GM12878 (cell line): ENCODE measurements around the gene WWOX.

Source experiments
- EP300 ChIP-seq, 2 experiments: fragments of 150-350 bp in 1 of 2; IDR thresholded peaks; 2 replicates each; pipeline ENCODE4 v1.6.1; 2011 to 2012; ENCODE audit warnings: low read depth in 2 of 2, low read length in 2 of 2, borderline replicate concordance in 1 of 2, improper control_type of control experiment in 1 of 2, inconsistent platforms in 1 of 2; ENCODE audit not compliant: control insufficient read depth in 1 of 2
- MXI1 ChIP-seq: fragments of 150-350 bp; IDR thresholded peaks from 2 replicates; pipeline ENCODE4 v1.6.1; 2011; ENCODE audit warnings: low read depth, mild to moderate bottlenecking, inconsistent platforms, low read length, improper control_type of control experiment
- POLR2A ChIP-seq: IDR thresholded peaks from 2 replicates; pipeline ENCODE4 v1.6.1; 2011; ENCODE audit warnings: low read depth, mild to moderate bottlenecking, low read length
- RELA ChIP-seq: fragments of 450-650 bp; IDR thresholded peaks from 2 replicates; pipeline ENCODE4 v1.8.0; 2014; ENCODE audit warnings: borderline replicate concordance; ENCODE audit not compliant: partially characterized antibody
- RFX5 ChIP-seq: IDR thresholded peaks from 2 replicates; pipeline ENCODE4 v1.6.1; 2011; ENCODE audit warnings: low read depth, low read length, improper control_type of control experiment
- SP1 ChIP-seq: IDR thresholded peaks from one replicate; pipeline ENCODE4 v1.6.1; 2011; ENCODE audit warnings: low read depth, low read length
- SPI1 ChIP-seq: IDR thresholded peaks from 2 replicates; pipeline ENCODE4 v1.6.1; 2011; ENCODE audit warnings: low read depth, mild to moderate bottlenecking, low read length, moderate library complexity, borderline replicate concordance; ENCODE audit not compliant: insufficient read depth
- TAF1 ChIP-seq: IDR thresholded peaks from 2 replicates; pipeline ENCODE4 v1.6.1; 2011; ENCODE audit warnings: mild to moderate bottlenecking, low read depth, low read length, borderline replicate concordance
- ZBTB40 ChIP-seq: fragments of 450-650 bp; IDR thresholded peaks from 2 replicates; pipeline ENCODE4 v1.6.1; 2016; ENCODE audit warnings: mild to moderate bottlenecking, moderate library complexity, borderline replicate concordance
- TF ChIP-seq, protein P1 (sequence below), 3 experiments: IDR thresholded peaks in 2 of 3; conservative IDR thresholded peaks in 1 of 3; 2 replicates each; pipeline ENCODE4 v1.5.1; 2011; ENCODE audit warnings: low read depth in 3 of 3, low read length in 3 of 3, mild to moderate bottlenecking in 3 of 3, control low read depth in 2 of 3, moderate library complexity in 2 of 3, inconsistent platforms in 1 of 3, mixed read lengths in 1 of 3; ENCODE audit not compliant: control insufficient read depth in 2 of 3, insufficient read depth in 1 of 3; ENCODE audit errors: extremely low read depth in 1 of 3
- TF ChIP-seq, protein P2 (sequence below): fragments of 450-650 bp; IDR thresholded peaks from 2 replicates; pipeline ENCODE4 v1.6.1; 2016; ENCODE audit warnings: mild to moderate bottlenecking
- TF ChIP-seq, protein P3 (sequence below): IDR thresholded peaks from 2 replicates; pipeline ENCODE4 v1.6.1; 2012; ENCODE audit warnings: mild to moderate bottlenecking, low read depth, low read length

DNA sequence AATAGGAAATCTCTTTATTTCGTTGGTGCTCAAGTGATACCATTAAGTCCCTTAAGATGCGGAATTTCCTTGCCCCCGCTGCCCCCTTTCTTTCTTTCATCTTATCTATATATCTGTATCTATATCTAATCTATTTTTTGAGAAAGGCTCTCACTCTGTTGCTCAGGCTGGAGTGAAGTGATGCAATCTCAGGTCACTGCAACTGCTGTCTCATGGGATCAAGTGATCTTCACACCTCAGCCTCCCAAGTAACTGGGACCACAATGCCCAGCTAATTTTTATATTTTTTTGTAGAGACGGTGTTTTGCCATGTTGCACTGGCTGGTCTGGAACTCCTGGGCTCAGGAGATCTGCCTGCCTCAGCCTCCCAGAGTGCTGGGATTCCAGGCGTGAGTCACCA, 693.5 kb downstream of the WWOX start:
- TF ChIP-seq SPI1 (no peak), TAF1 (no peak), ZBTB40 (no peak), SP1 (no peak), MXI1 (no peak), RELA (no peak), POLR2A (no peak), RFX5 (no peak), EP300 (IDR thresholded peaks at IDR 0.05; ENCODE audit: borderline replicate concordance in 1 of 2, control insufficient read depth in 1 of 2, low read depth in 2 of 2, low read length in 2 of 2) (no peak)
- TF ChIP-seq, protein P1, sequence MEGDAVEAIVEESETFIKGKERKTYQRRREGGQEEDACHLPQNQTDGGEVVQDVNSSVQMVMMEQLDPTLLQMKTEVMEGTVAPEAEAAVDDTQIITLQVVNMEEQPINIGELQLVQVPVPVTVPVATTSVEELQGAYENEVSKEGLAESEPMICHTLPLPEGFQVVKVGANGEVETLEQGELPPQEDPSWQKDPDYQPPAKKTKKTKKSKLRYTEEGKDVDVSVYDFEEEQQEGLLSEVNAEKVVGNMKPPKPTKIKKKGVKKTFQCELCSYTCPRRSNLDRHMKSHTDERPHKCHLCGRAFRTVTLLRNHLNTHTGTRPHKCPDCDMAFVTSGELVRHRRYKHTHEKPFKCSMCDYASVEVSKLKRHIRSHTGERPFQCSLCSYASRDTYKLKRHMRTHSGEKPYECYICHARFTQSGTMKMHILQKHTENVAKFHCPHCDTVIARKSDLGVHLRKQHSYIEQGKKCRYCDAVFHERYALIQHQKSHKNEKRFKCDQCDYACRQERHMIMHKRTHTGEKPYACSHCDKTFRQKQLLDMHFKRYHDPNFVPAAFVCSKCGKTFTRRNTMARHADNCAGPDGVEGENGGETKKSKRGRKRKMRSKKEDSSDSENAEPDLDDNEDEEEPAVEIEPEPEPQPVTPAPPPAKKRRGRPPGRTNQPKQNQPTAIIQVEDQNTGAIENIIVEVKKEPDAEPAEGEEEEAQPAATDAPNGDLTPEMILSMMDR (IDR thresholded peaks at IDR 0.05 in 2 of 3, conservative IDR thresholded peaks at IDR 0.05 in 1 of 3; ENCODE audit: control insufficient read depth in 2 of 3, extremely low read depth in 1 of 3, insufficient read depth in 1 of 3, low read depth in 3 of 3, low read length in 3 of 3): no peak
- TF ChIP-seq, protein P2, sequence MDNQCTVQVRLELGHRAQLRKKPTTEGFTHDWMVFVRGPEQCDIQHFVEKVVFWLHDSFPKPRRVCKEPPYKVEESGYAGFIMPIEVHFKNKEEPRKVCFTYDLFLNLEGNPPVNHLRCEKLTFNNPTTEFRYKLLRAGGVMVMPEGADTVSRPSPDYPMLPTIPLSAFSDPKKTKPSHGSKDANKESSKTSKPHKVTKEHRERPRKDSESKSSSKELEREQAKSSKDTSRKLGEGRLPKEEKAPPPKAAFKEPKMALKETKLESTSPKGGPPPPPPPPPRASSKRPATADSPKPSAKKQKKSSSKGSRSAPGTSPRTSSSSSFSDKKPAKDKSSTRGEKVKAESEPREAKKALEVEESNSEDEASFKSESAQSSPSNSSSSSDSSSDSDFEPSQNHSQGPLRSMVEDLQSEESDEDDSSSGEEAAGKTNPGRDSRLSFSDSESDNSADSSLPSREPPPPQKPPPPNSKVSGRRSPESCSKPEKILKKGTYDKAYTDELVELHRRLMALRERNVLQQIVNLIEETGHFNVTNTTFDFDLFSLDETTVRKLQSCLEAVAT: no peak
- TF ChIP-seq, protein P3, sequence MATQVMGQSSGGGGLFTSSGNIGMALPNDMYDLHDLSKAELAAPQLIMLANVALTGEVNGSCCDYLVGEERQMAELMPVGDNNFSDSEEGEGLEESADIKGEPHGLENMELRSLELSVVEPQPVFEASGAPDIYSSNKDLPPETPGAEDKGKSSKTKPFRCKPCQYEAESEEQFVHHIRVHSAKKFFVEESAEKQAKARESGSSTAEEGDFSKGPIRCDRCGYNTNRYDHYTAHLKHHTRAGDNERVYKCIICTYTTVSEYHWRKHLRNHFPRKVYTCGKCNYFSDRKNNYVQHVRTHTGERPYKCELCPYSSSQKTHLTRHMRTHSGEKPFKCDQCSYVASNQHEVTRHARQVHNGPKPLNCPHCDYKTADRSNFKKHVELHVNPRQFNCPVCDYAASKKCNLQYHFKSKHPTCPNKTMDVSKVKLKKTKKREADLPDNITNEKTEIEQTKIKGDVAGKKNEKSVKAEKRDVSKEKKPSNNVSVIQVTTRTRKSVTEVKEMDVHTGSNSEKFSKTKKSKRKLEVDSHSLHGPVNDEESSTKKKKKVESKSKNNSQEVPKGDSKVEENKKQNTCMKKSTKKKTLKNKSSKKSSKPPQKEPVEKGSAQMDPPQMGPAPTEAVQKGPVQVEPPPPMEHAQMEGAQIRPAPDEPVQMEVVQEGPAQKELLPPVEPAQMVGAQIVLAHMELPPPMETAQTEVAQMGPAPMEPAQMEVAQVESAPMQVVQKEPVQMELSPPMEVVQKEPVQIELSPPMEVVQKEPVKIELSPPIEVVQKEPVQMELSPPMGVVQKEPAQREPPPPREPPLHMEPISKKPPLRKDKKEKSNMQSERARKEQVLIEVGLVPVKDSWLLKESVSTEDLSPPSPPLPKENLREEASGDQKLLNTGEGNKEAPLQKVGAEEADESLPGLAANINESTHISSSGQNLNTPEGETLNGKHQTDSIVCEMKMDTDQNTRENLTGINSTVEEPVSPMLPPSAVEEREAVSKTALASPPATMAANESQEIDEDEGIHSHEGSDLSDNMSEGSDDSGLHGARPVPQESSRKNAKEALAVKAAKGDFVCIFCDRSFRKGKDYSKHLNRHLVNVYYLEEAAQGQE: no peak
